DOHH2 (cell line): Measurements from ENCODE around the gene RAB31.

Source experiments
- EZH2phosphoT487 ChIP-seq: fragments of 200-600 bp; sonication (generic); IDR thresholded peaks from 2 replicates; pipeline ENCODE4 v1.6.1; 2017; ENCODE audit warnings: borderline replicate concordance, mild to moderate bottlenecking, antibody characterized with exemption, low read length, moderate library complexity, mixed read lengths
- TF ChIP-seq, protein P1 (sequence below): fragments of 200-600 bp; sonication (generic); IDR thresholded peaks from one replicate; pipeline ENCODE4 v1.5.1; 2014; ENCODE audit warnings: antibody characterized with exemption, mild to moderate bottlenecking, low read depth, low read length; ENCODE audit not compliant: poor library complexity, severe bottlenecking

DNA sequence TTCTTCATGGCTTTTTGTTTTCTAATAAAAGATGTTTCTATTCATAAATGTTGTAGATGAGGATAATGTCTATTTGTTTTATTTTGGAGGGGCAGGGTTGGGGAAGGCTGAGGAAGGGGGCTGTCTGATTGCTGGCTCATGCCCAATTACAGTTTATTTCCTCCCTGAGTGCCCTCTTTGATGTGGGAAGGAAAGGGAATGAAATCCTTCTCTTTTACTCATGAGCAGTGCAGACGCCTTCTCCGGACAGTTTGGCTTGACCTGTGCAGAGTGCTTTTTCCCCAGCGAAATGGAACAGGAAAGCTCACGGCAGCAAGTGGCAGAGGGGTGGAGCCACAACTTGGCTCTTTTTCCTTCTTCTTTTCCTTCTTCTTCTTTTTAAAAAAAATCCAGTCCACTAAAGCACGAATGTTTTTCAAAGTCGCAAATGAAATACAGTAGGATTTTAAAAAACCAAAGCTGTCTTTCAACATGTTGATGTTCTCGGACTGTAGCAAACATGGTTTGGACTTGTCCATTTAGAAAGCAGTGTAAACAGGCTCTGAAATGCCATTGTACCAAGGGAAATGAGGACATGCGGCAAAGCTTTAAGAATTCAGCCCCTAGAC is 34.5 kb downstream of the RAB31 start:
- TF ChIP-seq, protein P1, sequence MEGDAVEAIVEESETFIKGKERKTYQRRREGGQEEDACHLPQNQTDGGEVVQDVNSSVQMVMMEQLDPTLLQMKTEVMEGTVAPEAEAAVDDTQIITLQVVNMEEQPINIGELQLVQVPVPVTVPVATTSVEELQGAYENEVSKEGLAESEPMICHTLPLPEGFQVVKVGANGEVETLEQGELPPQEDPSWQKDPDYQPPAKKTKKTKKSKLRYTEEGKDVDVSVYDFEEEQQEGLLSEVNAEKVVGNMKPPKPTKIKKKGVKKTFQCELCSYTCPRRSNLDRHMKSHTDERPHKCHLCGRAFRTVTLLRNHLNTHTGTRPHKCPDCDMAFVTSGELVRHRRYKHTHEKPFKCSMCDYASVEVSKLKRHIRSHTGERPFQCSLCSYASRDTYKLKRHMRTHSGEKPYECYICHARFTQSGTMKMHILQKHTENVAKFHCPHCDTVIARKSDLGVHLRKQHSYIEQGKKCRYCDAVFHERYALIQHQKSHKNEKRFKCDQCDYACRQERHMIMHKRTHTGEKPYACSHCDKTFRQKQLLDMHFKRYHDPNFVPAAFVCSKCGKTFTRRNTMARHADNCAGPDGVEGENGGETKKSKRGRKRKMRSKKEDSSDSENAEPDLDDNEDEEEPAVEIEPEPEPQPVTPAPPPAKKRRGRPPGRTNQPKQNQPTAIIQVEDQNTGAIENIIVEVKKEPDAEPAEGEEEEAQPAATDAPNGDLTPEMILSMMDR, result no peak
- no peak for TF ChIP-seq EZH2phosphoT487
